ENCODE measurements around the gene PSMA2.

Gene PSMA2

GRCh38 chr7:42931834-42932651, at the start of gene PSMA2, which contains the start of gene MRPL32:
Gene PSMA2, minus strand, starts transcription at chr7:42932174. Its CDS starts 16 bp downstream, at chr7:42932158.
Gene MRPL32, plus strand, starts transcription at chr7:42932376. Its CDS starts 11 bp downstream, at chr7:42932387.
- no peaks in the 10 kb centered on the region for H3K9me3 Mint-ChIP-seq
- H3K27me3 Mint-ChIP-seq = no peaks in the 10 kb centered on the region
- H3K36me3 Mint-ChIP-seq = peaks cover 13% of the 10 kb centered on the region
- peak within 1 kb of the TSS; percentile 98 for H3K4me3 Mint-ChIP-seq
- peak within 1 kb of the TSS; percentile 100 for H3K27ac Mint-ChIP-seq
- peaks cover 62% of the 10 kb centered on the region for H3K4me1 Mint-ChIP-seq

GRCh38 chr7:42981601-42982000, 49.6 kb upstream of the PSMA2 start:
- Mint-ChIP-seq H3K36me3 (no peaks in the 10 kb centered on the region), H3K27me3 (no peaks in the 10 kb centered on the region), H3K27ac (no peak overlapping the region), H3K4me1 (no peaks in the 10 kb centered on the region), H3K4me3 (no peak overlapping the region), H3K9me3 (no peaks in the 10 kb centered on the region)

- Mint-ChIP-seq H3K27me3 (peaks cover 3% of the 10 kb centered on the region), H3K9me3 (no peaks in the 10 kb centered on the region), H3K4me3 (no peak overlapping the region), H3K36me3 (no peaks in the 10 kb centered on the region), H3K27ac (no peak overlapping the region), H3K4me1 (no peaks in the 10 kb centered on the region)
Measured at GRCh38 chr7:42980514-42980913, 48.5 kb upstream of the PSMA2 start.

- peaks cover 3% of the 10 kb centered on the region for H3K27me3 Mint-ChIP-seq
- H3K9me3 Mint-ChIP-seq = no peaks in the 10 kb centered on the region
- no peaks in the 10 kb centered on the region for H3K4me1 Mint-ChIP-seq
- no peaks in the 10 kb centered on the region for H3K36me3 Mint-ChIP-seq
- H3K4me3 Mint-ChIP-seq = no peak overlapping the region
- no peak overlapping the region for H3K27ac Mint-ChIP-seq
Measured at GRCh38 chr7:42980084-42980483, 48.1 kb upstream of the PSMA2 start.

GRCh38 chr7:42978496-42978895, 46.5 kb upstream of the PSMA2 start:
- Mint-ChIP-seq H3K4me3 (no peak overlapping the region), H3K36me3 (peaks cover 2% of the 10 kb centered on the region), H3K4me1 (no peaks in the 10 kb centered on the region), H3K9me3 (no peaks in the 10 kb centered on the region), H3K27ac (no peak overlapping the region), H3K27me3 (peaks cover 5% of the 10 kb centered on the region)

GRCh38 chr7:42976371-42976770, 44.4 kb upstream of the PSMA2 start:
- Mint-ChIP-seq H3K27me3 (peaks cover 5% of the 10 kb centered on the region), H3K9me3 (no peaks in the 10 kb centered on the region)

GRCh38 chr7:42972699-42973500, 40.9 kb upstream of the PSMA2 start:
- Mint-ChIP-seq H3K27me3 (peaks cover 5% of the 10 kb centered on the region), H3K27ac (no peak overlapping the region)

More at GRCh38 chr7:42976371-42976770, 44.4 kb upstream of the PSMA2 start:
- no peaks in the 10 kb centered on the region for H3K4me1 Mint-ChIP-seq
- no peak overlapping the region for H3K27ac Mint-ChIP-seq
- H3K4me3 Mint-ChIP-seq = no peak overlapping the region
- H3K36me3 Mint-ChIP-seq = peaks cover 2% of the 10 kb centered on the region

GRCh38 chr7:42967391-42967790, 35.4 kb upstream of the PSMA2 start:
- H3K9me3 Mint-ChIP-seq = no peaks in the 10 kb centered on the region
- H3K27me3 Mint-ChIP-seq = peaks cover 6% of the 10 kb centered on the region
- no peak overlapping the region for H3K27ac Mint-ChIP-seq
- H3K4me1 Mint-ChIP-seq = peaks cover 11% of the 10 kb centered on the region
- H3K4me3 Mint-ChIP-seq = no peak overlapping the region
- H3K36me3 Mint-ChIP-seq = no peaks in the 10 kb centered on the region

More at GRCh38 chr7:42972699-42973500, 40.9 kb upstream of the PSMA2 start:
- H3K4me1 Mint-ChIP-seq = no peaks in the 10 kb centered on the region
- no peaks in the 10 kb centered on the region for H3K9me3 Mint-ChIP-seq
- H3K36me3 Mint-ChIP-seq = peaks cover 2% of the 10 kb centered on the region
- no peak overlapping the region for H3K4me3 Mint-ChIP-seq

- Mint-ChIP-seq H3K4me1 (peaks cover 11% of the 10 kb centered on the region), H3K9me3 (no peaks in the 10 kb centered on the region), H3K27ac (no peak overlapping the region), H3K4me3 (no peak overlapping the region), H3K36me3 (no peaks in the 10 kb centered on the region), H3K27me3 (peaks cover 6% of the 10 kb centered on the region)
Measured at GRCh38 chr7:42964849-42965805, 33.2 kb upstream of the PSMA2 start.

- no peaks in the 10 kb centered on the region for H3K36me3 Mint-ChIP-seq
- H3K9me3 Mint-ChIP-seq = no peaks in the 10 kb centered on the region
- H3K27ac Mint-ChIP-seq = no peak overlapping the region
- peaks cover 11% of the 10 kb centered on the region for H3K4me1 Mint-ChIP-seq
- H3K27me3 Mint-ChIP-seq = peaks cover 9% of the 10 kb centered on the region
- H3K4me3 Mint-ChIP-seq = no peak overlapping the region
Measured at GRCh38 chr7:42964293-42964692, 32.3 kb upstream of the PSMA2 start.

GRCh38 chr7:42961170-42961569, 29.2 kb upstream of the PSMA2 start:
- Mint-ChIP-seq H3K27me3 (peaks cover 7% of the 10 kb centered on the region), H3K27ac (no peak overlapping the region), H3K9me3 (no peaks in the 10 kb centered on the region), H3K4me3 (no peak overlapping the region), H3K36me3 (peaks cover 3% of the 10 kb centered on the region), H3K4me1 (peaks cover 6% of the 10 kb centered on the region)

- peaks cover 7% of the 10 kb centered on the region for H3K27me3 Mint-ChIP-seq
- peaks cover 6% of the 10 kb centered on the region for H3K4me1 Mint-ChIP-seq
- no peak overlapping the region for H3K27ac Mint-ChIP-seq
- no peak overlapping the region for H3K4me3 Mint-ChIP-seq
- peaks cover 3% of the 10 kb centered on the region for H3K36me3 Mint-ChIP-seq
- no peaks in the 10 kb centered on the region for H3K9me3 Mint-ChIP-seq
Measured at GRCh38 chr7:42960762-42961161, 28.8 kb upstream of the PSMA2 start.

- H3K4me1 Mint-ChIP-seq = no peaks in the 10 kb centered on the region
- H3K9me3 Mint-ChIP-seq = no peaks in the 10 kb centered on the region
- no peak overlapping the region for H3K4me3 Mint-ChIP-seq
- H3K27ac Mint-ChIP-seq = no peak overlapping the region
- peaks cover 3% of the 10 kb centered on the region for H3K36me3 Mint-ChIP-seq
- peaks cover 7% of the 10 kb centered on the region for H3K27me3 Mint-ChIP-seq
Measured at GRCh38 chr7:42959549-42959948, 27.6 kb upstream of the PSMA2 start.

- Mint-ChIP-seq H3K9me3 (no peaks in the 10 kb centered on the region), H3K4me3 (no peak overlapping the region), H3K27me3 (peaks cover 7% of the 10 kb centered on the region), H3K36me3 (peaks cover 3% of the 10 kb centered on the region), H3K4me1 (no peaks in the 10 kb centered on the region), H3K27ac (no peak overlapping the region)
Measured at GRCh38 chr7:42956062-42956461, 24.1 kb upstream of the PSMA2 start.

- H3K9me3 Mint-ChIP-seq = no peaks in the 10 kb centered on the region
- H3K27me3 Mint-ChIP-seq = peaks cover 2% of the 10 kb centered on the region
- no peak overlapping the region for H3K4me3 Mint-ChIP-seq
- H3K27ac Mint-ChIP-seq = no peak overlapping the region
- H3K4me1 Mint-ChIP-seq = no peaks in the 10 kb centered on the region
- peaks cover 3% of the 10 kb centered on the region for H3K36me3 Mint-ChIP-seq
Measured at GRCh38 chr7:42953994-42954393, 22.0 kb upstream of the PSMA2 start.

Data from activated naive CD4-positive, alpha-beta T cell treated with anti-CD3 and anti-CD28 coated beads, Interleukin-2, amount 50 U/mL, for 24 hours (primary cell).